ENCODE results near the gene SMC2.

DNA sequence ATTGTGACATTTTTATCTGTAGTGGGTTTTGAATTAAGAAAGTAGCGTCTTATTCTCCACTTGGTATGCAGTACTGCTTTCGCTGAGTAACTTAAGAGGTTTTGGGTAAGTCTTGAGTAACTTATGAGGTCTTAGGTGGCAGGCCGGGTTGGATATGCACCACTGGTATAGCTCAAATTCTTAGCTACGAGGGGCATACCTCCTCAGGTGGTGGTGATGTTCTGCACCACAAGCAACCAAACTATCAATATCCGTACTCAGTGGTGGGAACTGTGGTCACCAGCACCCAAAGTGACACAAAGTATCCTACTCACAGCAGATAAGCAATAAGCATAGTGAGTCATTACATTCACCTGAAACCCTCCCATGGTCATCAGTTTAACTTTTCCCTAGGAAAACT is 13.7 kb downstream of the SMC2 start:
- TF ChIP-seq, protein P1, sequence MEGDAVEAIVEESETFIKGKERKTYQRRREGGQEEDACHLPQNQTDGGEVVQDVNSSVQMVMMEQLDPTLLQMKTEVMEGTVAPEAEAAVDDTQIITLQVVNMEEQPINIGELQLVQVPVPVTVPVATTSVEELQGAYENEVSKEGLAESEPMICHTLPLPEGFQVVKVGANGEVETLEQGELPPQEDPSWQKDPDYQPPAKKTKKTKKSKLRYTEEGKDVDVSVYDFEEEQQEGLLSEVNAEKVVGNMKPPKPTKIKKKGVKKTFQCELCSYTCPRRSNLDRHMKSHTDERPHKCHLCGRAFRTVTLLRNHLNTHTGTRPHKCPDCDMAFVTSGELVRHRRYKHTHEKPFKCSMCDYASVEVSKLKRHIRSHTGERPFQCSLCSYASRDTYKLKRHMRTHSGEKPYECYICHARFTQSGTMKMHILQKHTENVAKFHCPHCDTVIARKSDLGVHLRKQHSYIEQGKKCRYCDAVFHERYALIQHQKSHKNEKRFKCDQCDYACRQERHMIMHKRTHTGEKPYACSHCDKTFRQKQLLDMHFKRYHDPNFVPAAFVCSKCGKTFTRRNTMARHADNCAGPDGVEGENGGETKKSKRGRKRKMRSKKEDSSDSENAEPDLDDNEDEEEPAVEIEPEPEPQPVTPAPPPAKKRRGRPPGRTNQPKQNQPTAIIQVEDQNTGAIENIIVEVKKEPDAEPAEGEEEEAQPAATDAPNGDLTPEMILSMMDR (IDR thresholded peaks at IDR 0.05 in 2 of 3, conservative IDR thresholded peaks at IDR 0.05 in 1 of 3; ENCODE audit: control insufficient read depth in 2 of 3, extremely low read depth in 1 of 3, insufficient read depth in 1 of 3, low read depth in 3 of 3, low read length in 3 of 3), result no peak
- no peak for TF ChIP-seq POLR2A (IDR thresholded peaks at IDR 0.05; ENCODE audit: low read depth, low read length)
- TF ChIP-seq NR2F1 (conservative IDR thresholded peaks at IDR 0.05), result no peak
- TF ChIP-seq, protein P2, sequence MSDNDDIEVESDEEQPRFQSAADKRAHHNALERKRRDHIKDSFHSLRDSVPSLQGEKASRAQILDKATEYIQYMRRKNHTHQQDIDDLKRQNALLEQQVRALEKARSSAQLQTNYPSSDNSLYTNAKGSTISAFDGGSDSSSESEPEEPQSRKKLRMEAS (IDR thresholded peaks at IDR 0.05; ENCODE audit: low read depth, low read length), result no peak
- TF ChIP-seq SUZ12 (IDR thresholded peaks at IDR 0.05; ENCODE audit: unreplicated experiment), result no peak
- TF ChIP-seq, protein P3, sequence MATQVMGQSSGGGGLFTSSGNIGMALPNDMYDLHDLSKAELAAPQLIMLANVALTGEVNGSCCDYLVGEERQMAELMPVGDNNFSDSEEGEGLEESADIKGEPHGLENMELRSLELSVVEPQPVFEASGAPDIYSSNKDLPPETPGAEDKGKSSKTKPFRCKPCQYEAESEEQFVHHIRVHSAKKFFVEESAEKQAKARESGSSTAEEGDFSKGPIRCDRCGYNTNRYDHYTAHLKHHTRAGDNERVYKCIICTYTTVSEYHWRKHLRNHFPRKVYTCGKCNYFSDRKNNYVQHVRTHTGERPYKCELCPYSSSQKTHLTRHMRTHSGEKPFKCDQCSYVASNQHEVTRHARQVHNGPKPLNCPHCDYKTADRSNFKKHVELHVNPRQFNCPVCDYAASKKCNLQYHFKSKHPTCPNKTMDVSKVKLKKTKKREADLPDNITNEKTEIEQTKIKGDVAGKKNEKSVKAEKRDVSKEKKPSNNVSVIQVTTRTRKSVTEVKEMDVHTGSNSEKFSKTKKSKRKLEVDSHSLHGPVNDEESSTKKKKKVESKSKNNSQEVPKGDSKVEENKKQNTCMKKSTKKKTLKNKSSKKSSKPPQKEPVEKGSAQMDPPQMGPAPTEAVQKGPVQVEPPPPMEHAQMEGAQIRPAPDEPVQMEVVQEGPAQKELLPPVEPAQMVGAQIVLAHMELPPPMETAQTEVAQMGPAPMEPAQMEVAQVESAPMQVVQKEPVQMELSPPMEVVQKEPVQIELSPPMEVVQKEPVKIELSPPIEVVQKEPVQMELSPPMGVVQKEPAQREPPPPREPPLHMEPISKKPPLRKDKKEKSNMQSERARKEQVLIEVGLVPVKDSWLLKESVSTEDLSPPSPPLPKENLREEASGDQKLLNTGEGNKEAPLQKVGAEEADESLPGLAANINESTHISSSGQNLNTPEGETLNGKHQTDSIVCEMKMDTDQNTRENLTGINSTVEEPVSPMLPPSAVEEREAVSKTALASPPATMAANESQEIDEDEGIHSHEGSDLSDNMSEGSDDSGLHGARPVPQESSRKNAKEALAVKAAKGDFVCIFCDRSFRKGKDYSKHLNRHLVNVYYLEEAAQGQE (IDR thresholded peaks at IDR 0.05; ENCODE audit: low read depth, low read length), result no peak
- TF ChIP-seq SMAD5 (IDR thresholded peaks at IDR 0.05; ENCODE audit: low read depth), result no peak
- TF ChIP-seq HDAC2 (IDR thresholded peaks at IDR 0.05), result no peak

Measured in GM12878 (cell line).